Activated CD4-positive, alpha-beta T cell treated with anti-CD3 and anti-CD28 coated beads, Interleukin-2, amount 50 U/mL, for 48 hours (primary cell): Measurements from ENCODE around the gene PIBF1.
"Not testable (repeated sequence)": the region's sequence is repeated elsewhere in the genome, so short reads cannot be mapped to it uniquely, and the experiment has no call there.

Experiments
- DNase-seq, 2 experiments: peaks; one replicate each; pipeline ENCODE4 v3.0.0-alpha.2; 2020

Gene PIBF1

GRCh38 chr13:72781451-72782439, at the start of gene PIBF1, which contains the start of gene DIS3:
Gene PIBF1, plus strand, starts transcription at chr13:72782133. Its CDS starts 1,337 bp downstream, at chr13:72783470.
Gene DIS3, minus strand, starts transcription at chr13:72781900. Its CDS starts 68 bp downstream, at chr13:72781832.
- peak; percentile 96 to 97 for DNase-seq

- no peak for DNase-seq
Observed at GRCh38 chr13:72737033-72737432, 44.9 kb upstream of the PIBF1 start.

GRCh38 chr13:72740015-72740414, 41.9 kb upstream of the PIBF1 start:
- no peak for DNase-seq

- DNase-seq: no peak
Observed at GRCh38 chr13:72745260-72745659, 36.7 kb upstream of the PIBF1 start.

GRCh38 chr13:72751220-72751619, 30.7 kb upstream of the PIBF1 start:
- no peak for DNase-seq

- DNase-seq: no peak
Observed at GRCh38 chr13:72754111-72754510, 27.8 kb upstream of the PIBF1 start.

- DNase-seq: no peak
Observed at GRCh38 chr13:72757792-72758535, 24.0 kb upstream of the PIBF1 start.

GRCh38 chr13:72760189-72760588, 21.7 kb upstream of the PIBF1 start:
- DNase-seq: no peak

- DNase-seq: no peak
Observed at GRCh38 chr13:72763411-72763810, 18.5 kb upstream of the PIBF1 start.

GRCh38 chr13:72774019-72774418, 7.9 kb upstream of the PIBF1 start:
- DNase-seq: no peak

GRCh38 chr13:72782717-72783116, 784 bp downstream of the PIBF1 start:
- no peak for DNase-seq

GRCh38 chr13:72784679-72785078, 2.7 kb downstream of the PIBF1 start:
- DNase-seq: not testable (repeated sequence)

- DNase-seq: no peak
Observed at GRCh38 chr13:72788831-72789230, 6.9 kb downstream of the PIBF1 start.

- DNase-seq: no peak
Observed at GRCh38 chr13:72792640-72793039, 10.7 kb downstream of the PIBF1 start.

- DNase-seq: no peak
Observed at GRCh38 chr13:72798817-72799216, 16.9 kb downstream of the PIBF1 start.

- no peak for DNase-seq
Observed at GRCh38 chr13:72804301-72804700, 22.4 kb downstream of the PIBF1 start.

GRCh38 chr13:72805676-72806346, 23.9 kb downstream of the PIBF1 start:
- no peak for DNase-seq

- DNase-seq: not testable (repeated sequence)
Observed at GRCh38 chr13:72806514-72806913, 24.6 kb downstream of the PIBF1 start.

- DNase-seq: no peak
Observed at GRCh38 chr13:72808917-72809500, 27.1 kb downstream of the PIBF1 start.

GRCh38 chr13:72820156-72820897, 38.4 kb downstream of the PIBF1 start:
- DNase-seq: no peak

GRCh38 chr13:72820898-72821279, 39.0 kb downstream of the PIBF1 start:
- DNase-seq: no peak

GRCh38 chr13:72823081-72823480, 41.1 kb downstream of the PIBF1 start:
- no peak for DNase-seq
